ENCODE data around the gene TNP1. TPM values are rescaled to one million over a fixed set of nuclear protein-coding genes. Genes with fewer than 3 reads are reported as not detected.

The TNP1 gene
- total RNA-seq, 1 donor from 2014 or later, result not detected

GRCh38 chr2:216850665-216851322 is 9.1 kb downstream of the TNP1 start:
- no peak overlapping the region for H3K4me3 Mint-ChIP-seq (ENCODE audit: unreplicated experiment)
- peaks cover 15% of the 10 kb centered on the region for H3K4me1 Mint-ChIP-seq (ENCODE audit: low read depth, unreplicated experiment)
- no peaks in the 10 kb centered on the region for H3K9me3 Mint-ChIP-seq (ENCODE audit: unreplicated experiment)
- DNase-seq, result no peak
- TF ChIP-seq, protein P1, sequence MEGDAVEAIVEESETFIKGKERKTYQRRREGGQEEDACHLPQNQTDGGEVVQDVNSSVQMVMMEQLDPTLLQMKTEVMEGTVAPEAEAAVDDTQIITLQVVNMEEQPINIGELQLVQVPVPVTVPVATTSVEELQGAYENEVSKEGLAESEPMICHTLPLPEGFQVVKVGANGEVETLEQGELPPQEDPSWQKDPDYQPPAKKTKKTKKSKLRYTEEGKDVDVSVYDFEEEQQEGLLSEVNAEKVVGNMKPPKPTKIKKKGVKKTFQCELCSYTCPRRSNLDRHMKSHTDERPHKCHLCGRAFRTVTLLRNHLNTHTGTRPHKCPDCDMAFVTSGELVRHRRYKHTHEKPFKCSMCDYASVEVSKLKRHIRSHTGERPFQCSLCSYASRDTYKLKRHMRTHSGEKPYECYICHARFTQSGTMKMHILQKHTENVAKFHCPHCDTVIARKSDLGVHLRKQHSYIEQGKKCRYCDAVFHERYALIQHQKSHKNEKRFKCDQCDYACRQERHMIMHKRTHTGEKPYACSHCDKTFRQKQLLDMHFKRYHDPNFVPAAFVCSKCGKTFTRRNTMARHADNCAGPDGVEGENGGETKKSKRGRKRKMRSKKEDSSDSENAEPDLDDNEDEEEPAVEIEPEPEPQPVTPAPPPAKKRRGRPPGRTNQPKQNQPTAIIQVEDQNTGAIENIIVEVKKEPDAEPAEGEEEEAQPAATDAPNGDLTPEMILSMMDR (IDR thresholded peaks at IDR 0.05; ENCODE audit: partially characterized antibody, unreplicated experiment), result no peak
- no peaks in the 10 kb centered on the region for H3K27me3 Mint-ChIP-seq (ENCODE audit: unreplicated experiment)
- H3K36me3 Mint-ChIP-seq (ENCODE audit: unreplicated experiment), result no peaks in the 10 kb centered on the region
- no peak overlapping the region for H3K27ac Mint-ChIP-seq (ENCODE audit: unreplicated experiment)

GRCh38 chr2:216849987-216850386 is 9.9 kb downstream of the TNP1 start:
- H3K36me3 Mint-ChIP-seq (ENCODE audit: unreplicated experiment), result no peaks in the 10 kb centered on the region
- no peak overlapping the region for H3K4me3 Mint-ChIP-seq (ENCODE audit: unreplicated experiment)
- no peaks in the 10 kb centered on the region for H3K9me3 Mint-ChIP-seq (ENCODE audit: unreplicated experiment)
- TF ChIP-seq, protein P1 (IDR thresholded peaks at IDR 0.05; ENCODE audit: partially characterized antibody, unreplicated experiment), result no peak
- H3K27ac Mint-ChIP-seq (ENCODE audit: unreplicated experiment), result no peak overlapping the region
- peaks cover 15% of the 10 kb centered on the region for H3K4me1 Mint-ChIP-seq (ENCODE audit: low read depth, unreplicated experiment)
- no peaks in the 10 kb centered on the region for H3K27me3 Mint-ChIP-seq (ENCODE audit: unreplicated experiment)
- DNase-seq, result no peak

GRCh38 chr2:216845426-216845825 is 14.4 kb downstream of the TNP1 start:
- no peaks in the 10 kb centered on the region for H3K27me3 Mint-ChIP-seq (ENCODE audit: unreplicated experiment)
- H3K4me3 Mint-ChIP-seq (ENCODE audit: unreplicated experiment), result no peak overlapping the region
- no peak overlapping the region for H3K27ac Mint-ChIP-seq (ENCODE audit: unreplicated experiment)
- H3K4me1 Mint-ChIP-seq (ENCODE audit: low read depth, unreplicated experiment), result peaks cover 5% of the 10 kb centered on the region
- H3K9me3 Mint-ChIP-seq (ENCODE audit: unreplicated experiment), result peaks cover 3% of the 10 kb centered on the region
- H3K36me3 Mint-ChIP-seq (ENCODE audit: unreplicated experiment), result peaks cover 6% of the 10 kb centered on the region
- TF ChIP-seq, protein P1 (IDR thresholded peaks at IDR 0.05; ENCODE audit: partially characterized antibody, unreplicated experiment), result no peak
- no peak for DNase-seq

DNA sequence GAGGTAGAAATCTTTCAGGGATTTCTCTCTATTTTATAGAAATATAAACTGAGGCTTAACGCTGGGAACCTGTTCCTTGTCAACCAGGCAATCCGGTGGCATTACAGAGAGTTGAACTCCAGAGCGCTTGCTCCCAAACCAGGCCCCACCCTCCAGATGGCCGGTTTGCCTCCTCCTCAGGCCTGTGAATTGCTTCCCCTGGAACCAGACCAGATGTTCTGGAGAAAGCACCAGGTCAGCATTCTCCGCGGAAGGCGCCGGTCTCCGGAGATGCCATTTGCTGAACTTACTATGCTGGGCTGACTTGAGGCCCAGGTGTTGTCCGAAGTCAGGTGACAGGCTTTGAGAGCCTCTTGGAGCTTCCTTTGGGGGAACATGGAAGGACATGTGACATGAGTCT is 17.2 kb downstream of the TNP1 start:
- H3K27ac Mint-ChIP-seq (ENCODE audit: unreplicated experiment), result no peak overlapping the region
- TF ChIP-seq, protein P1 (IDR thresholded peaks at IDR 0.05; ENCODE audit: partially characterized antibody, unreplicated experiment), result no peak
- H3K36me3 Mint-ChIP-seq (ENCODE audit: unreplicated experiment), result peaks cover 6% of the 10 kb centered on the region
- peaks cover 11% of the 10 kb centered on the region for H3K4me1 Mint-ChIP-seq (ENCODE audit: low read depth, unreplicated experiment)
- peaks cover 2% of the 10 kb centered on the region for H3K27me3 Mint-ChIP-seq (ENCODE audit: unreplicated experiment)
- no peak overlapping the region for H3K4me3 Mint-ChIP-seq (ENCODE audit: unreplicated experiment)
- no peak for DNase-seq
- H3K9me3 Mint-ChIP-seq (ENCODE audit: unreplicated experiment), result peaks cover 3% of the 10 kb centered on the region

GRCh38 chr2:216839688-216840087 is 20.2 kb downstream of the TNP1 start:
- TF ChIP-seq, protein P1 (IDR thresholded peaks at IDR 0.05; ENCODE audit: partially characterized antibody, unreplicated experiment), result no peak
- DNase-seq, result no peak
- Mint-ChIP-seq H3K4me1 (ENCODE audit: low read depth, unreplicated experiment) (peaks cover 11% of the 10 kb centered on the region), H3K36me3 (ENCODE audit: unreplicated experiment) (peaks cover 6% of the 10 kb centered on the region), H3K27me3 (ENCODE audit: unreplicated experiment) (peaks cover 2% of the 10 kb centered on the region), H3K4me3 (ENCODE audit: unreplicated experiment) (no peak overlapping the region), H3K9me3 (ENCODE audit: unreplicated experiment) (peaks cover 6% of the 10 kb centered on the region), H3K27ac (ENCODE audit: unreplicated experiment) (peak overlapping the region; percentile 34)
